Gastrocnemius medialis (tissue), 4 donors: ENCODE measurements around the gene CHMP2A.

Source experiments
- CTCF ChIP-seq, 5 experiments: fragments of 450-650 bp in 3 of 5; fragments of 200-600 bp in 2 of 5; sonication (generic) in 2 of 5; IDR thresholded peaks in 4 of 5; conservative IDR thresholded peaks in 1 of 5; 1 replicate in 4 of 5; 2 replicates in 1 of 5; pipeline ENCODE4 v1.5.1; 2016 to 2019; ENCODE audit warnings: antibody characterized with exemption in 5 of 5, mild to moderate bottlenecking in 3 of 5, moderate library complexity in 3 of 5
- POLR2A ChIP-seq, 2 donors: fragments of 450-650 bp; IDR thresholded peaks; one replicate each; pipeline ENCODE4 v1.6.1; 2017; ENCODE audit warnings: antibody characterized with exemption in 2 of 2, mild to moderate bottlenecking in 2 of 2, moderate library complexity in 2 of 2

- TF ChIP-seq CTCF (IDR thresholded peaks at IDR 0.05 in 4 of 5, conservative IDR thresholded peaks at IDR 0.05 in 1 of 5) = no peak
- TF ChIP-seq POLR2A (IDR thresholded peaks at IDR 0.05) = no peak
Observed at GRCh38 chr19:58516246-58516836, 38.6 kb downstream of the CHMP2A start.
